KMS-11 (cell line): ENCODE measurements around the gene CFAP251.

Source experiments
- H2AFZ ChIP-seq: fragments of 200-600 bp; sonication (generic); 2 replicates; pipeline ENCODE4 v1.6.1; 2016; ENCODE audit warnings: antibody characterized with exemption, mixed run types, low read depth
- H3K27ac ChIP-seq: fragments of 200-600 bp; sonication (generic); 2 replicates; pipeline ENCODE4 v1.6.1; 2016; ENCODE audit warnings: mild to moderate bottlenecking, mixed run types
- H3K27me3 ChIP-seq: fragments of 200-600 bp; sonication (generic); 2 replicates; pipeline ENCODE4 v1.6.1; 2017; ENCODE audit warnings: mild to moderate bottlenecking, low read depth, mixed run types, moderate library complexity; ENCODE audit not compliant: insufficient read depth
- H3K36me3 ChIP-seq: fragments of 200-600 bp; sonication (generic); 2 replicates; pipeline ENCODE4 v1.6.1; 2017; ENCODE audit warnings: mild to moderate bottlenecking, mixed run types; ENCODE audit not compliant: insufficient read depth
- H3K4me1 ChIP-seq: fragments of 200-600 bp; sonication (generic); 2 replicates; pipeline ENCODE4 v1.6.1; 2016; ENCODE audit warnings: mild to moderate bottlenecking, low read depth, mixed run types; ENCODE audit not compliant: poor library complexity, severe bottlenecking
- H3K4me2 ChIP-seq: fragments of 200-600 bp; sonication (generic); 2 replicates; pipeline ENCODE4 v1.7.0; 2016; ENCODE audit warnings: mild to moderate bottlenecking, mixed run types
- H3K4me3 ChIP-seq: fragments of 200-600 bp; sonication (generic); IDR thresholded peaks from 2 replicates; pipeline ENCODE4 v1.6.1; 2017; ENCODE audit warnings: low read depth, low read length, mixed read lengths; ENCODE audit not compliant: insufficient read depth
- H3K79me2 ChIP-seq: fragments of 200-600 bp; sonication (generic); 2 replicates; pipeline ENCODE4 v1.6.1; 2016; ENCODE audit warnings: low read depth, mixed run types; ENCODE audit not compliant: insufficient read depth
- H3K9ac ChIP-seq: fragments of 200-600 bp; sonication (generic); 2 replicates; pipeline ENCODE4 v1.6.1; 2016; ENCODE audit warnings: mild to moderate bottlenecking, mixed run types
- H4K20me1 ChIP-seq: fragments of 200-600 bp; sonication (generic); 2 replicates; pipeline ENCODE4 v1.6.1; 2016; ENCODE audit warnings: mild to moderate bottlenecking, mixed run types; ENCODE audit not compliant: insufficient read depth
- CTCF ChIP-seq: fragments of 200-600 bp; sonication (generic); conservative IDR thresholded peaks from 2 replicates; pipeline ENCODE4 v1.6.1; 2017; ENCODE audit warnings: low read depth, mild to moderate bottlenecking, antibody characterized with exemption, low read length, moderate library complexity, mixed read lengths

Gene CFAP251

DNA sequence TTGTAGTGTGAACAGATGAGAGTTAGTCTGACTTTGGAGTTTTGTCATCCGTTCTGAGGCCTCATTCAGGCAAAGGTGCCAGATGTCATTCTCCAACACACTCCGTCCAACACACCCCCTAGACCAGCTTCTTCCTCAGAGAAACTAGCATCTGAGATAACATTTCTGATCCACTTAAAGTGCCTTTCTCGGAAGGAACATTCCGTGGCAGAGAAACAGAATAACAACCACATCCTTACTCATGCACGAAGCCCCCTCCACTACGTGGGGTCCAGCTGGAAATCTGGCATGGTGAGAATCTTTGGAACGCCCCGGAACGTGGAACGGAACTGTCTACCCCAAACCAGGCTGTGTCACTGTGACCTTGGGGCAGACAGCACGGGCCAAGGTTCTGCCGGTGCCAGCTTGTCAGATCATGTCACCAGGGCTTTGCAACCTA, 86.3 kb downstream of the CFAP251 start:
- no peak overlapping the region for H3K4me3 ChIP-seq
- H4K20me1 ChIP-seq = no peaks in the 10 kb centered on the region
- no peaks in the 10 kb centered on the region for H3K27me3 ChIP-seq
- no peaks in the 10 kb centered on the region for H3K79me2 ChIP-seq
- H3K9ac ChIP-seq = no peak overlapping the region
- no peak for TF ChIP-seq CTCF
- H3K27ac ChIP-seq = no peak overlapping the region
- no peak overlapping the region for H3K4me2 ChIP-seq
- H3K36me3 ChIP-seq = no peaks in the 10 kb centered on the region
- no peaks in the 10 kb centered on the region for H3K4me1 ChIP-seq
- H2AFZ ChIP-seq = no peak overlapping the region

- H4K20me1 ChIP-seq = no peaks in the 10 kb centered on the region
- H3K4me2 ChIP-seq = no peak overlapping the region
- H3K9ac ChIP-seq = no peak overlapping the region
- no peak overlapping the region for H3K4me3 ChIP-seq
- H3K27ac ChIP-seq = no peak overlapping the region
- H3K36me3 ChIP-seq = no peaks in the 10 kb centered on the region
- H3K27me3 ChIP-seq = no peaks in the 10 kb centered on the region
- H3K79me2 ChIP-seq = no peaks in the 10 kb centered on the region
- TF ChIP-seq CTCF = no peak
- no peaks in the 10 kb centered on the region for H3K4me1 ChIP-seq
- no peak overlapping the region for H2AFZ ChIP-seq
These were observed 86.9 kb downstream of the CFAP251 start for GRCh38 chr12:122005252-122005776.

- no peaks in the 10 kb centered on the region for H3K4me1 ChIP-seq
- H3K79me2 ChIP-seq = no peaks in the 10 kb centered on the region
- no peaks in the 10 kb centered on the region for H4K20me1 ChIP-seq
- no peak overlapping the region for H2AFZ ChIP-seq
- no peak overlapping the region for H3K9ac ChIP-seq
- TF ChIP-seq CTCF = no peak
- H3K4me2 ChIP-seq = no peak overlapping the region
- no peak overlapping the region for H3K4me3 ChIP-seq
- H3K36me3 ChIP-seq = no peaks in the 10 kb centered on the region
- H3K27me3 ChIP-seq = no peaks in the 10 kb centered on the region
- H3K27ac ChIP-seq = no peak overlapping the region
These were observed 88.0 kb downstream of the CFAP251 start for GRCh38 chr12:122006186-122006926.

DNA sequence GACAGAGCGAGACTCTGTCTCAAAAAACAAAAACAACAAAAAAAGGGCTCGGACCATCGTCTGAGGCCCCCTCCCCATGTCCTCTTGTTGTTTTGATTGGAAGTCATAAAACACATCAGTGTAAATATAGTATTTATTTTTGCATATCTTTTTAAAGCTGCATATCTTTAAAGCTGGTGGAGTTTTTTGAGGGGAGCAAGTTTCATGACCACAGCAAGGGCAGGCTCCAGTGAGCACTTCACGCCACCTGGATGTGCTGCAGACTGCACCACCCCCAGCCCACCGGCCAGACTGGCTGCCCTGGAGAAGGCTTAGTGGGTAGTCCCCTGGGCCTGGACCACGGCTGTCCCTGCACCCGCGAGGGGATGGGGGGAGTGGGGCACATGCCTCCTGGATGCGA, 91.3 kb downstream of the CFAP251 start:
- H2AFZ ChIP-seq = no peak overlapping the region
- no peaks in the 10 kb centered on the region for H3K79me2 ChIP-seq
- no peak overlapping the region for H3K27ac ChIP-seq
- H3K36me3 ChIP-seq = no peaks in the 10 kb centered on the region
- no peaks in the 10 kb centered on the region for H4K20me1 ChIP-seq
- no peak for TF ChIP-seq CTCF
- H3K4me2 ChIP-seq = no peak overlapping the region
- H3K4me1 ChIP-seq = no peaks in the 10 kb centered on the region
- H3K27me3 ChIP-seq = no peaks in the 10 kb centered on the region
- no peak overlapping the region for H3K4me3 ChIP-seq
- H3K9ac ChIP-seq = no peak overlapping the region
